OCI-LY3 (cell line): Measurements from ENCODE around the gene PNMA6E.

Experiments used
- CTCF ChIP-seq: fragments of 200-600, 300-600 bp; sonication (generic); IDR thresholded peaks from 2 replicates; pipeline ENCODE4 v1.5.1; 2014; ENCODE audit warnings: antibody characterized with exemption, low read length, low read depth
- EZH2phosphoT487 ChIP-seq: fragments of 200-600 bp; shearing (Covaris generic); IDR thresholded peaks from 2 replicates; pipeline ENCODE4 v1.6.1; 2018; ENCODE audit warnings: antibody characterized with exemption, mixed run types, low read depth

- TF ChIP-seq CTCF (no peak), EZH2phosphoT487 (no peak)
Measured at GRCh38 chrX:153411988-153412574, 10.9 kb upstream of the PNMA6E start.
